HG03097 (cell line): ENCODE measurements around the gene SLC25A21.
"Not testable (repeated sequence)": the region's sequence is repeated elsewhere in the genome, so short reads cannot be mapped to it uniquely, and the experiment has no call there.

ENCODE experiments used
- ATAC-seq: cut with Tn5 transposase; IDR thresholded peaks from one replicate; pipeline ENCODE4 v1.9.1; 2021; ENCODE audit not compliant: unreplicated experiment, low FRiP score

The SLC25A21 gene

DNA sequence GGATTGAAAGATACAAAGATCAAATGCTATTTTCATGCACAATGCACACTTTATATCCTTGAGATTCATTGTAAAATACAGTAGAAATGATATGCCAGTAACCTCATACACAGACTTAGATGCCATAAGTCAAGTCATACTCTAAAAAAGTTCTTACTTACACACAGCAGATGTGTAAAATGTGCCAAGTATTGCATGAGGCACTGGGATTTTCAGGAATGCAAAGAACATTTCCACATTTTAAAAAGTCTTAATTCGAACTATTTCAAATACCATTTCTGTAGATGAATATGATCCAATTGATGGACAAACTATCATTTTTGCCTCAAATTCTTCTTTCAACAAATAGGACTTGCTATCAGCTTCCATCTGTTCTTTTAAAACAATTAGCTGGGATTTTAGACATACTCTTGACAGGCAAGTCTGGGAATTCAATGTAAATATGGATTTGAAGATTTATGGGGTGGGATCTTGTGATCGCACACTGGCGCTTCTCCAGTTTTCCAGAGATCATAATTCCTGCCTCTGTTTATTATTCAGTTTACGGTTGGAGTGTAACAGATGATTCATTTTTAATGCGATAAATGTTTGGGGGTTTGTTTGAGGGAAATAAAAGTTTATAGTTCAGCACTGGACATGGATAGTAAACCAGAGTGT lies 326.9 kb downstream of the SLC25A21 start:
- no peak for ATAC-seq

DNA sequence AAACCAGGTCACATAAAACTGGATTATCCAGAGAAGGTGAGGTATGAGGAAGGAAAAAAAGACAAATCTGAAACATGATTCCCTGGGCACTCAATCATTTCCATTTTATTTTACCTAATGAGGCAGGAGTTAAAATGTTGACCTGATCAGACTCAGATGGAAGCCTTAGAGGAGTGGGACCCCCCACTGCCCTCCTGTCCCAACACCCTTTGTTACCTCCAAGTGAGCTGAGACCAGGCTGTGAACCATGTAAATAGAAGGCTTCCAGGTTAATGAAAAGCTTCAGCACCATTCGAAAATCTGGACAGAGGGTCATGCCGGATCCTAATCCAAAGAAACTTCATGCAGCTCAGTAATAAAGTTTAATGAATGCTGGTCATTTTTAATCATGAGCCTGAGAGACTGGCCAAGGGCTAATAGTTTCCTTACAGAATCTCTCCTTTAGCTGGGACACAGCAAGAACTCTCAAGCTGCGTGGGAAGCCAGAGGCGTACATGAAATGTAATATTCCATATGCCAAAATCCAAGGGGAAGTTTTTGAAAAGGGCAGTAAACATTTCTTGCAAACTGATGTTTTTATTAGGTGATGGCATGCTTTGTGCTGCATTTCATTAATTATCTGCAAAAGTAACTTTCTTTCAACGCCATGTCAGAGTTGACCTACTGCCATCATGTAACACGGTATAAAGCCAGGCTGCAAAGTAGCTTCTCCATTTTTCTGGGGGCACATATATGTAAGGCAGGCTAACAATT lies 327.8 kb downstream of the SLC25A21 start:
- no peak for ATAC-seq

DNA sequence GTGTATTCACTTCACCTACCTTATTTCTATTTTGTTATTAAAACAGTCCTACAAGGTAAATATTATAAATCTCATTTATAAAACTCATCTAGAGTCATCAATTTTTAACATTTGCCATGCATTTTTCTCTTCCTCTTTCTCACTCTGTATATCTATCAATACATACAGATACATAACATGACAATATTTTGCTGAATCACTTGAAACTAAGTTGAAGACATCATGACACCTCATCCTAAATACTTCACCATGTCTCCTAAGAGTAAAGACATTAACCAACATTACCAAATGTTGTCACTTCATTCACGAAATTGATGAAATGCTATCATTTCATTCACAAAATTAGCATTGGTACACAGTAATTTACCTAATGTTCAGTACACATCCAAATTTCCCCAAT lies 329.0 kb downstream of the SLC25A21 start:
- no peak for ATAC-seq

DNA sequence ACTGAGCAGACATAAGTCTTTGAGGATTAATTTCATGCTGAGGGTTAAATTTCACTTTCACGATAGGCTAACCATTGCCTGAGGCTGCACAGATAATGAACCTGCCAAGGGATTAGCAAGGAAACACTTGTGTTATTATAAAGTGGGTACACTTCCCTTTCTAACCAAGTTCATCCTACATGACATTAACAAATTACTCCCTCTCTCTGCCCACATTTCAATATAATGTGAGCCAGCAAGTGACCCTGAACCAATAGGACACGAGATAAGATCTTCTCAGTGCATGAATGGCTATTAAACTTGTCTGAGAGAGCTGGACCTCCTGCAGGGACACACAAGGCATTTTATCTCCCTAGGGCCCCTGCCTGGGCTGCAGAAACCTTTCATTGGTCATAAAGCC lies 337.3 kb downstream of the SLC25A21 start:
- ATAC-seq = no peak

DNA sequence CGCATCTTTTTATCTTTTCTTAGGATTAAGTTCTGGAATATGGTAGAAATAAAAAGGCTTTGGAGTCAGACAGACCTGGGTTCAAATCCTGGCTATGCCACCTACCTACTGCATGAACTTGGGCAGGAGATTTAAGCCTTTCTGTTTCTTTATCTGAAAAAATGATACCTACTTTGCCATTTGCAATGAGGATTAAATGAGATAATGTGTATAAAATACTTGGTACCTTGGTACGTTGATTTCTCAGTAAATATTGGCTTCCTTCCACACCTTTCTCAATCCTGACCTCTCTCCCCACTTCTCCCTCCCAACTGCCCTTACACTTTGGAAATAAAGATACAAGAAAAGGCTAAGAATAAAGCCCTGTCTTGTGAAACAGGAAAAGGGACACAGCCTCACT lies 338.1 kb downstream of the SLC25A21 start:
- no peak for ATAC-seq

DNA sequence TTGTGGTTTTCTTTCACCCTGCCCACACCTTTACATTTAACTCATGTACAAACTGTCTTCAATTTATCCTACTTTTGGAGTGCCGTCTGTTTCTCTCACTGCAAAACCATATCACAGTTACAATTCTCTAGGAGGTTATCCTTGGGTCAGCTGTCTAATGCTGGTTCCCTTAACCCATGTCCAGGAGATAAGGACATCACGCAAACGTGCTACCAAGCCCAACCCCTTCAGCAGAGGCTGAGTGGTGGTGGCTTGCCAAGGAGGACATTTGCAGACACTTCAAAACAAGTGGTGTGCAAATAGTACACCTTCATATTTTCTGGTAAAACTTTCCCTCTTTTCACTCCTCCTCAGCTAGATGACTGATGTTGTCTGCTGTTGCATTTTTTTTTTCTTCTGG lies 342.9 kb downstream of the SLC25A21 start:
- ATAC-seq = no peak

DNA sequence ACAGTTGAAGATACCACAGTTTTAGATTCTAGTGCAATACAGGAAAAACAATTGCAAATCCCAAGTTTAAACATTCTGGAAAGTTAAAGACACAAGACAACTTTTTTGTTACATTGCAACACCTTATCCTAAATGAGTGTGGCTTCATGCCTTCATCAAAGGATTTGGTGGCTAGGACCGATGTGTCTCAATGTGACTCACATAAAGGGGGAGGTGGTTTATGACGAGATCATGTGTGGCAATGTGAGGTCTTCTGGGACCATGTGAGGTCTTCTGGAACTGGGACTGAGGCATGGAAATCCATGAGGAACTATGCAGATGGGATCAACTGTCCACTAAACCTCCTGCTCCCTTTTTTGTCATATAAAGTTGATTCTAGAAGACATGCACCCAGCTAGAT lies 344.5 kb downstream of the SLC25A21 start:
- ATAC-seq = no peak

DNA sequence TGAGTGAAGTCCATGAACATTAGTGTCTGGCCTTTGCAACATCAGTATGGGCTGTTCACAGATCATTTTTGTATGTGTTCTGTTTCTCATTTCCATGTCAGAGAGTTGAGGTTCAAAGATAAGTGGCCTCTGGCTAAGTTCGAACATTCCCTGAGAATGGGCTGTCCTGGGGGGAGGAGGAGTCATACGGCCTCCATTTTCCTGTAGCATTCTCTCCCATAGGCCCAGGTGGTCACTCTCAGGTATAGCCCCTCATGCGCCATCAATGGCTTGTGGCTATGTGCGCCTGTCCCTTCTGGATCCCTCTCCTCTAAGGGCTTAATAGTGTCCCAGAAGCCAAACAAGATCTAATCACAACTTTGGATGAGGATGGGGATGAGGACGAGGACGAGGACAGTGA lies 345.8 kb downstream of the SLC25A21 start:
- no peak for ATAC-seq

DNA sequence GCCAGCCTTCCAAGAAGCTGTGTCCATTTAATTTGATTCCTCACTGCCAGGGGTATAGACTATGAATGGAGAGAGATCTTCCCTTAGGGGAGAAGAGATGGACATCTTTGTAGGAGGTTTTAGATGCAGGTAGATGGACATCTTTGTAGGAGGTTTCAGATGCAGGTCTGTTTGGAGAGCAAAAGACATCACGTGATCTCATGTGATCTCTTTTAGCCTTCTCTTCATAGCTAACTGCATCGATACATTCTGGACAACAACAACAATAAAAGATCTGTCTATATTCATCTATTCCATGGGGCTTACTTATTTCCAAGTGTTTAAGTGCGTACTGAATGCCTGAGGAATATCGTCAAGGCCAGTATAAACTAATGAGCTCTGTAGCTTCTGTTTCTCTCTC lies 347.6 kb downstream of the SLC25A21 start:
- ATAC-seq = no peak

DNA sequence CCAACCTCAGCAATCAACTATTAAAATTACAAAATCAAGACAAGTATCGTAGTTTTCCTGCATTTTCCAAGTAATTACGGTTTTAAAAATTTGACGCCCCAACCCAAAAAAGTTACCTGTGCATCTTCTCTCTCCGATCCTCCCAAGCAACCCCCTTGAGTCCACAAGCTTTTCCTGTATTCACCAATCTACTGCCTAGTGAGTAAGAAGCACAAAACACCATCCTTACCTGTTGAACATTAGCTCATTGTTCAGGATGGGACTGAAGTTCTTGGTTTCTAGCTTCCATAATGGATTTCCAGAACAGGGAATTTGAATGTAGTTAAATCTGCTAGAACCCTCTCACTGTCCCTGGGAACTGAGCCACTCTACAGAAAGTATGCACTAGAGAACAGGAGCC lies 348.8 kb downstream of the SLC25A21 start:
- no peak for ATAC-seq

DNA sequence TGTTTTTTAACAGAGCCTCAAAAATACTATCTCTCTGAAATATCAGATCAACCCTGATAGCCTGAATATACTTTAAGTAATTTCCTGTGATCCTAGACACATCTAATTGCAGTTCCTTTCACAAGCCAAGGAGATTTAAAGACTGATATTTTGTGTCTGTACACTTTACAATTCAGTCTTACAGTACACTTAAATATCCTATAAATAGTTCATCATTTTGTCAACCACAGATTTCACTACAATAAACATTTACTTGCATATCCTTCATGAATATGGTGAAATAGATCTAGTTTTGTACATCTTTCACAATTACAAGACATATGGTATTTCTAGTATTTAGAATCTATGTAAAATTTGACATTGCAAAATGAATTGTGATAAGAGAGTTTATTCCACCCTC lies 349.7 kb downstream of the SLC25A21 start:
- ATAC-seq = no peak

DNA sequence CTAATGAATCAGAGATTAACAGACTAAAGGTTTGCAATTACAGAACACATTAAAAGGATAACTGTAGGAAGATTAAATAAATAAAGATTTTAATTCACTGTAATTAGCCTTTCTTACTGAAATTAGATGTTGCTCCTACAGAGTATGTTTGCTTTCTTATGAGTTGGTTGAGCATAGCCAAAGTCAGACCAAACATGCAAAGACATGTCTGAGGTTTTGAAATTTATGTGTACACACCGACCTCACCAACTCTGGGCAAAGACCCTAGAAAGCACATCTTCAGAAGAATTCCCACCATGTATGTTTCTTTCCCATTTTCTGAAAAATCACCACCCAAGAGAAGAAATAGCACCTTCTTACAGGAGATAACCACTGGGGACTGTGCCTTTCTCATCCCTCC lies 351.5 kb downstream of the SLC25A21 start:
- ATAC-seq = no peak

DNA sequence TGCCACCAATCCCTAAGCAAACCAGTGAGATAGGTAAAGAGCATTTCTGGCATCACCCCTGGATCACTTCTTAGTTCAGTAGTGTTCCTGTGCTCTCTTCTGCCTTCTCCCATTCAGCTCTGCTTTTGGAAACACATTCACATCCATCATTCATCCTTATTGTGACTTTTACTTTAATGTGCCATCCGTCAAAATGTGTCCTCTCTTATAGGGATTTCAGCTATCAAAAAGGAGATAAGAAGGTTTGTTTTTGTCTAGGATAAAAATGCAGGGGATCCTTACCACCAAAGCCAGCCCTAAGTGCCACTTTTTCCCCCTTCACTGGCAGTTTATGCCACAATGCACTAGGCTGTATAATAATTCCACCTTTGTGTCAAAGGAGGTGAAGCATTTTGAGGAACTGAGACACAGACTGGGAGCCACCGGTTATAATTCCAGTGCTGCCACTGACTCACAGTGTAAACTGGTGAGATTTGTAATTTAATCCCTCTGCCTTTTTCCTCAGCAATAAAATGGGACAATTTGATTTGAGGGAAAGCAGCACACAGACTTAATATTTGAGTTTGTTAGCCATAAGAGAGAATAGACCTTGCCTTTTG lies 352.2 kb downstream of the SLC25A21 start:
- no peak for ATAC-seq

DNA sequence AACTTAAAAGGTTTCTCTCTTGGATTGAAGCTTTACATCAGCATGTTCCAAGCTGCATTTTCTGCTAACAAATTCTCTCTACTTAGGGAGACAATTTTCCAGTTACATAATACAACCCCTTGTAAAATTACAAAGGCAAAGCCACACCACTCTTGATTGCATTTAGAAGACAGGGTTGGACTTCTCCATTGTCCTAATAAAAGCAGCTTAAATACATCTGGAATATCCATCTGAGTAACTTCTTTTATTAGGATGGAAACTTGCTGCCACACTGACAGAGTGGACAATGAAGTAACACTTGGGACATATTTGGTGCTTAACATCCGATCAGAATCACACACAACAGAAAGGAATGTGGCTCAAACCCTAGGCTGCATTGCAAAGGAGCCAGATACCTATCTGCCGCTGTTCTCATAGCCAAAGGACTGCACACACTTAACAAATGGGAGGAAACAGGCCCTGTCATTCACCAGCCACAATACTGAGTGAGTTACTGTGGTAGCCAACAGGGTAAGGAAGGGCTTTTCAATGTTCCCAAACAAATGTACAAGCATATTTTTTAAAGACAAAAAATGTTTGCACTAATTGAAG lies 353.5 kb downstream of the SLC25A21 start:
- no peak for ATAC-seq

DNA sequence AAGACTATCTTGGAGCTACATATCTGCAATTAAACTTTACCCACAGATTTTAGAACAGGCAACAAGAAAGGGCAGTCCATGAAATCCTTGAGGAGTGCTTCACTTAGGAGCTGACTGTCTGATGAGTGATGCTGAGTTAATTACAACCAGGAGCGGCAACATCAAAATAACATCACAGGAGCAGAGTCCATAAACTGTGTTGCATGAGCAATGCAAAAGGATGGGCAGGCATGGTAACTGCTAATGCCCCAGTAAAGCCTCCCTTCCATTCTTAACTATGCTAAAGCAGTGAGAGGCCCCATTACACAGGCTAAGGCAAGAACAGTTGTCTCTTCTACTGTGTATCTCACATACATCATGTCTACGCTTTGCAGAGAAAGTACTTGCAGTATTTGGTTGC lies 354.2 kb downstream of the SLC25A21 start:
- no peak for ATAC-seq

DNA sequence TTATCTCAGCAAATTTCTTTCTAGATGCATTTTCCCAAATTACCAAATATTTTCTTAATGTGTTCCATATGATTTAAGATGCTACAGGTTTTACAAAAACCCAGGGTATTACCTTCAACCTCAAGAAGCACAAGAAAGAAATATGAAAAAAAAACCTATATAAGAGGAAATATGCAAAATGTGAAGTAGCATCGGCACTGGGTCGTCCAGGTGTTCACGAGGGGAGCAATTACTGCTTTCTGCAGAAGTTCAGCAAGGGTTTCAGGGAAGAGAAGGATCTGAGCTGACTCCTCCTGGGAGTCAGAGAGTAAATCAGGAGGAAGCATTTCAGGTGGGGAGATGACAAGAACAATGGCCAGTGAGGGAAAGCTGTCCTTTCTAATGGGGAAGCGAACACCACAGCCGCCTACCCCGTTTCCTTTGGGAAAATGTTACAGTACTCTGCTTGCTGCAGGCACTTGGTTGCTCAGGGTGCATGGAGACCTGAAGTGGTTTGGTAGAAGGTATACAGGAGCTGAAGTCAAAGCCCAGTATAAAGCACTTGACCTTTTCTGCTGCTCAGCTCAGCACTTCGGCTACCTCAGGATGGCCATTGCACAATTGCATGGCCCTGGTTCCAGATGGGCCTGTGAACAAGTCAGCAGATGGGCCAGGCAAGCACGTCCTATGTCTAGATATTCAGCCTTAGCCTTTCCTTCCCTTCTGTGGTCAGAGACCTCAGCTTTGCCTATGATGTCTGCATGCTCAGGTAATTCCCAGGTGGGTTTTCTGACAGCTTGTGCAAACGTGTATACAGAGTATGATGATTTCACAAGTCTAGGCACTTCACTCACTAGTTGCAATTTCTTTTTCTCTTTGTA lies 355.1 kb downstream of the SLC25A21 start:
- no peak for ATAC-seq

DNA sequence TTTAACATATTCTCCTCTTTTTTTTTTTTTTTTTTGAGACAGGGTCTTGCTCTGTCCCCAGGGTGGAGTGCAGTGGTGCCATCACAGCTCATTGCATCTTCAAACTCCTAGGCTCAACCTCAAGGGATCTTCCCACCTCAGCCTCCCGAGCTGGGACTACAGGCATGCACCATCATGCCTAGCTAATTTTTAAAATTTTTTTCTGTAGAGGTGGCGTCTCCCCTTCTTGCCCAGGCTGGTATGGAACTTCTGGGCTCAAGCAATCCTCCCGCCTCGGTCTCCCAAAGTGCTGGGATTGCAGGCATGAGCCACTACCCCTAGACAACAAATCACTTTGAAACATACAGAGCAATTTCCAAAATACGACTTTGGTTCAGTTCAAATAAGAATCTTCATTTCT lies 355.9 kb downstream of the SLC25A21 start:
- ATAC-seq = no peak

DNA sequence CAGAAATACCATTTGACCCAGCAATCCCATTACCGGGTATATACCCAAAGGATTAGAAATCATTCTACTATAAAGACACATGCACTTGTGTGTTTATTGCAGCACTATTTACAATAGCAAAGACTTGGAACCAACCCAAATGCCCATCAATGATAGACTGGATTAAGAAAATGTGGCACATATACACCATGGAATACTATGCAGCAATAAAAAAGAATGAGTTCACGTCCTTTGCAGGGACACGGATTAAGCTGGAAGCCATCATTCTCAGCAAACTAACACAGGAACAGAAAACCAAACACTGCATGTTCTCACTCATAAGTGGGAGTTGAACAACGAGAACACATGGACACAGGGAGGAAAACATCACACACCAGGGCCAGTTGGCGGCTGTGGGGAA lies 357.6 kb downstream of the SLC25A21 start:
- not testable (repeated sequence) for ATAC-seq

DNA sequence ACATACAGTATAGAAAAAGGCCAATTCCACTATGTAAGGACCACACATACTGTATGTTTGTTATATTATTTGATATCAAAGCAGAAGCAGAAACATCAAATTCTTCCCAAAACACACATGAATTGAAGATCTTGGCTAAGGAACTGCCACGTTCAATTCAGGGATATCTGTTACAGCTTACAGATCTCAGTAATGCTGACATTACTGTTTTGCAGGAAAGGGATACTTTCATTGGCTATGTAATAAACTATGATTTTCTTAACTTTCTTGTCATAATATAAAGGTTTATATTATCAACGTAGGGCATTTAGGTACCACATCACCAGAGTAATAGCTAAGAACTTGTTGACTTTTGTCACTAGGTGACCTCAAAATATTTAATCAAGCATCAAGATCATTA lies 362.2 kb downstream of the SLC25A21 start:
- no peak for ATAC-seq

DNA sequence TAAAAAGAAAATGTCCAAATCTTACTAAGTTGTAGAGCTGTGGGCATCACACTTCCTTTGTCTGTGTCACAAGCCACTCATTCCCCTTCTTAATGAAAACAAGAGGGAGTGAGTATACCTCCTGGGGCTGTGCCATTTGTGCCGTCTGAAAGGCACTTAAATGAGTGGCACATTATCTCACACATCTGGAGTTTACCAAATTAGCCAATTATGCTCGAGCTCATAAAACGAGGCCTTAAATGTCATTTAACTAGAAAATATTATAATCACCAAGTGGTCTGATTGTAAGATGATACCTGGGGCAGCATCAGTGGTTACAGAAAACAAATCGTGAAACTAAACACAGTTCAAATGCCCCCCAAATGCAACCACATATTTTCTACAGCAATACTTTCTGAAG lies 364.7 kb downstream of the SLC25A21 start:
- no peak for ATAC-seq

DNA sequence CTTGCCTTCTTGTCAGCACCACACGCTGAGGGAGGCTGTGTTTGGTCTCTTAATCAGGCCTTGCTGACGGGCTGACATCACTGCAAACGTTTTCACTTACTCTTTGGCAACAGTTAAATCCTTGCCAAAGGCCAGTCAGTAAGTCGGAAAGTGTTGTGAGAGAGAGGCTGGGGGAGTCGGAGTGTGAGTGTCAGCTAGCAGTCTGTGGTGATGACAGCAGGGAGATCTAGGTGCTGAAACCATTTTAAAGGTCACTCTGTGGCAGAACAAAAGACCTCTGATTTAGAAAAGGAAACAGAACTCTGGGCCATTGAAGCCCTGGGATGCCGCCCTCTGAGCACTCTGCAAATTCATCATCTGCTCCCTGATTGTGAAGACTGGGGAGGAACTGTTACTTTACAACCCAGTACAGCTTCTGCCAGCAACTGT lies 367.3 kb downstream of the SLC25A21 start:
- ATAC-seq = no peak
